NCI-H1105 (cell line): ENCODE measurements around the gene MAP3K5.

Experiments used
- DNase-seq: peaks from one replicate; lab custom pipeline; 2025; lab: John Stamatoyannopoulos, UW

Gene MAP3K5

DNA sequence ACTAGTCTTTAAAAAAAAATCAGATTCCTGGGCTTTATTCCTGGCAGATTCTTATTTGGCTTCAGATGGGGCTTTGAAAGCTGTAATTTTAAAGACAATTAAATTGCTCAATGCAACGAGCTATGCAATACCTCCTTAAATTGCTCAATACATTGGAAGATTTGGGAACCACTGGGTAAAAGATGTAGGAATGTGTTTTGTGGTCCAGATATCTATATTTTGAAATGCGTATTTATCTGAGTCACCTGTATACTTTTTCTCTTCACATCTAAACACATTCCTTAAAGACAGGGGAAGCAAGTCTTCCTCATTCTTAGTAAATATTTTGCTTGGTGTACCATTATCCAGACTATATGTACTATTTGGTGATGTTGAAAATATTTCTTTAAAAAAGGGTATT, 212.5 kb downstream of the MAP3K5 start:
- no peak for DNase-seq

DNA sequence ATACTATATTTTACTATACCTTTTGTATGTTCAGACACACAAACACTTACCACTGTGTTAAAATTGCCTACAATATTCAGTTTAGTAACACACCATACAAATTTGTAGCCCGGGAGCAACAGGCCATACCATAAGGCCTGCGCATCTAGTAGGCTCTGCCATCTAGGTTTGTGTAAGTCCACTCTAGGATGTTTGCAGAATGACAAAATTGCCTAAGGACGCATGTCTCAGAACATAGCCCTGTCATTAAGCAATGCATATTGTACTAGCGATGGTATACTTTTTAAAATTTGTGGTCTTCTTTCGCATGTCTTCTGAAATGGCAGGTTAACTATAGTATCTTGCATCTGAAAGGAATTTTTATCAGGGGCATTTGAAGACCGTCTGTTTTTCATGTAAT, 215.5 kb downstream of the MAP3K5 start:
- DNase-seq = no peak

DNA sequence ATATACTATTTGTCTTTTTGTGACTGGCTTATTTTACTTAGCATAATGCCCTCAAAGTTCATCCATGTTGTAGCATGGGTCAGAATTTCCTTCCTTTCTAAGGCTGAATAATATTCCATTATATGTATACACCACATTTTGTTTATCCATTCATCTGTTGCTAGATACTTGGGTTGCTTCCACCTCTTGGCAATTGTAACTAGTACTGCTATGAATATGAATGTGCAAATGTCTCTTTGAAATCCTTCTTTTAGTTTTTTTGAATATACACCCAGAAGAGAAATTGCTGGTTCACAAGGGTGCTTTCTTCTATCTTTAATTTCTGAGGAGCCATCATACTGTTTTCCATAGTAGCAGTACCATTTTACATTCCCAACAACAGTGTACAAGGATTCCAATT, 220.8 kb downstream of the MAP3K5 start:
- DNase-seq = no peak

DNA sequence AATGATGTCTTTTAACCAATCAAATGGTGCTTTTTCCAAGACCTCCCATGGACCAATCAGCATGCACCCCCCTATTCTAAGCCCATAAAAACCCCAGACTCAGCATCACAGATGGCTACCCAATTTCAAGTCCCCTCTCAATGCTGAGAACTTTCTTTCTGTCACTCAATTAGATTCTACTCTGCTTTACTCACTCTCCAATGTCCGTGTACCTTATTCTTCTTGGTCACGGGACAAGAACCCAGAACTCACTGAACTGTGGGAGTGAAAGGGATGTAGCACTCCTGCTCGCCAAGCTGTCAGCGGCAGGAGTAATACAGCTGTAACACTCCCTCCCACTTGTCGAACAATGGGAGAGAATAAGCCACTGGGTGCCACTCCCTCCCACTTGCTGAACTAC, 221.2 kb downstream of the MAP3K5 start:
- DNase-seq = no peak

DNA sequence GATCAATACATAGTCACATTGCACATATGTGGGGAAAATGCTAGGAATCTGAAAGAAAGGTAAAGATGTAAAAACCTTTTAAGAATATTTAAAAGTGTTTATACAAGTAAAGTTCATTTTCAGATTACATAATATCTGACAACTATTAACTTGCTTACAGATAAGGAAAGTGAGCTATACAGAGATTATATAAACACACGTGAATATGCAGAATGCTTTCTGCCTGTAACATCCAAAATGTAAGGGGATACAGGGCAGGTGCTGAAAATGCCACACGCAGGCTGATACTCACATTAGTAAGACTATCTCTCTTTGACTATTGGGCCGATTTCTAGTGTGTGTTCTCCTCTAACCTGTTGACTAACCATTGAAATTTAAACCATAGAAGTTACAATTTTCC, 224.1 kb downstream of the MAP3K5 start:
- no peak for DNase-seq

DNA sequence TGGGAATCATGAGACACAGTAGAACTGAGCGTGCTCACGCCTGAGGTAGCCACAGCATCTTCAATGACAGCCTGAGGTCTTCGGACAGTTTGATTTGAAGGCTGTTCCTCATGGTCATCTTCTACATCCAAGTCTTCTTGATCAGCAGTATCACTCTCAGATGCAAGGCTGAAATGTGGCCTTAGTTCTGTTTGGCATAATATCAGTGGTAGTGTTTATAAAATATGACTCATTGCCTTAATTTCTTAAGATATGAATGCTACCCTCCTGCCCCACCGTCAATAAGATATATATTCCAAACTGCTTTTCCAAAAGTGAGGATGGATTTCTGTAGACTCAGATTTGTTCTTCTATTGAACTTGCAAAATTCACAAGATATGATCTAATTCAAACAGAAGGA, 224.6 kb downstream of the MAP3K5 start:
- DNase-seq = no peak

DNA sequence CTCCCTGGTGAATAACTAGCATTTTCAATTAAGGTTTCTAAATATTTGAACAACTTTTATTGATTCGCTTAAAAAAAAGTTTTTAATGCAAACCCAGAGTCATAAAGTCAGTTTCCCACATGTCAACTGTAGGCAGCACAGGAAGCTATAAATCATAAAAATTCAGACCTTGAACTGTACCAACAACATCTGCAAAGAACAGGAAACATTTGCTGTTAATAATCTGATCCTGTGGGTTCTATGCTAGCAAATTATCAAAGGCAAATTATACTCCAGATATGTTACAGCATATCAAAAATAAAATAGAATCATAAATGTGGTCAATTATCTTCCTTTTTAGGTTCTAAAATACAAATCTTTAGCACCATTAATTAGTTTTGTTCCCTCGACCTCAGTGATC, 225.4 kb downstream of the MAP3K5 start:
- DNase-seq = no peak

DNA sequence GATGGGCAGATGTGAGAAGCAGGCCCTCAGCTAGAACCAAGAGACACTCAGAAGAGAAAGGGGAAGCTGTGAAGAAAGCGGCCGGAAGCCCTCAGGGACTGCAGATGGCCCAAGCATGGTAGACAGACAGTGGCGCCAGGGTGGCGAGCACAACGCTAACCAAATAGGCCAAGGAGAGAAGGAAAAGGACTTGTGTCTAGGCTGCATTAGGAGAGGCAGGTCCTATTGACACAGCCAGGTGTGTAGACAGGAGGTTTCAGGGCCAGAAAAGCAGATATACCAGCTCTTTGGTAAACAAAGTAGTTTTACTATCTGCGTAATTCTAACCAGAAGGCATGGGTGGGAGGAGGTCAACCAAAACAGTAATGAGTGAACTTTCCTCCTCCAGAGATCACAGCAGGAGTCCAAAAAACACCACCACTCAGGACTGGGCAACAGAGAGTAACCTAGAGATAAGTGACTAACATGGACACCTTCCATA, 226.2 kb downstream of the MAP3K5 start:
- DNase-seq = no peak

DNA sequence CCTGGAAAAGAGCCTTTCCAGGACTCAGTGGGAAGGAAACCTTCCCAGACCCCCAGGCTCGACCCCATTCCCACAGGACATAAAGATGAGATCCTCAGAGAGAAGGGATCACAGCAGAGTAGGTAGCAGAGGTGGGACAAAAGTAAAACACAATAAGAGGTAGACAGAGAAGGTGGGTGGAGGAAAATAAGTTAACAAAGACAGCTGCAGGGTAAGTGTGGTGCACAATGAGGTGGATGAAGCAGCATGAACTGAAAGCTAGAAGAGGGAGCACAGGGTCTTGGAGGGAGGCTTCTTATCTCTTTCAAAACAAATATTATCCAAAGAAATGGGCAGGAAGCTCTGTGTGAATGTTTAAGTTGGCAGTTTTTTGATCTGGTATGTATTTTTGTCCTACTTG, 228.1 kb downstream of the MAP3K5 start:
- DNase-seq = no peak

DNA sequence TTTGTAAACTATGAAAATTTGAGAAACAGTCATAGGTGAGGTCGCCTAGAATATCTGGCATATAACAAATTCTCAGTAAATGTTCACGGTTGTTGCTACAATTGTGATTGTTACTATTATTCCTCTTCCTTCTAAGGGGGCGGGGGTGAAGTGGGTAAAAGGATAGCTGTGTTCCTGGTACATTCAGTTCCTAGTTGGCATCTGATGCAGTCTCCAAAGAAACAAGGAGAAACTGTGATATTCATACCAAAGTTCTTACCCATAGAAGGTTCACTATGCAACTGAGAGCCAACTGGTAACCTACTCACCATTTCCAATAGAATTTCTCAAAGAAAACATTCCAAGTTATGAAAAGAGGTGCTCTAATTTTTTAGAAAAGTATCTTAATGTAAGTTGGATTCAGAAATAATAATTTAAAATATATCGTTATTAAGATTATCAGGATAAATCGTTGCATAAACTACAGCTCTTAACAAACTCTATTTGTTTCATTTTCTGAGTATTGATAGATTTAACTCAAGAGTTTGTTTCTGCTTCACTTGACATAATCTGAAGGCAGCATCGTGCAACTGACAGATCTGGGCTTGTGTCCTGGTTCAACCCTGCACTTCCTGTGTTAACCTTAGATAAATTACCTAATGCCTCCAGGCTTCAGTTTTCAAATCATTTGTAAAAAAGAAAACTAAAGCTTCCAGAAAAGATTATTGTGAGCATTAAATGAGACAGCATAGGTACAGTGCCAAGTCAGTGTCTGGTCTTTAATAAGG, 228.7 kb downstream of the MAP3K5 start:
- DNase-seq = no peak

DNA sequence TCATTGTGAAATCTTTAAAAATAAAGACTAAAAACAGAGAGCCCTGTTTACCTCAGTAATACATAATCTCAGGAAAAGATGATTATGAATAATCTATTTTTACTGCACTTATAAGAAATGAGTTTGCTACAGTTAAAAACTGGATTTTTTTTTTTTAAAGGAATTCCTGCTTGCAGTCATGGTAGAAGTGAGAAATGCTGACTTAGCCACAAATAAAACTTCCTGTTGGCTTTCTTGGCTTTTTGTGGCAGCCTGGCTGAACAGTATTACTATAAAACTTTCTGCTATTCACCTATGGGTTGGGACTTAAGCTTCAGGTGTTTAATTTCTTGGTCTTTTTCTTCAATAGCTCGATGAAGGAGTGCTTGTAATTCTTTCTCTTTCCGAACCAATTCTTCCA, 230.1 kb downstream of the MAP3K5 start:
- no peak for DNase-seq

DNA sequence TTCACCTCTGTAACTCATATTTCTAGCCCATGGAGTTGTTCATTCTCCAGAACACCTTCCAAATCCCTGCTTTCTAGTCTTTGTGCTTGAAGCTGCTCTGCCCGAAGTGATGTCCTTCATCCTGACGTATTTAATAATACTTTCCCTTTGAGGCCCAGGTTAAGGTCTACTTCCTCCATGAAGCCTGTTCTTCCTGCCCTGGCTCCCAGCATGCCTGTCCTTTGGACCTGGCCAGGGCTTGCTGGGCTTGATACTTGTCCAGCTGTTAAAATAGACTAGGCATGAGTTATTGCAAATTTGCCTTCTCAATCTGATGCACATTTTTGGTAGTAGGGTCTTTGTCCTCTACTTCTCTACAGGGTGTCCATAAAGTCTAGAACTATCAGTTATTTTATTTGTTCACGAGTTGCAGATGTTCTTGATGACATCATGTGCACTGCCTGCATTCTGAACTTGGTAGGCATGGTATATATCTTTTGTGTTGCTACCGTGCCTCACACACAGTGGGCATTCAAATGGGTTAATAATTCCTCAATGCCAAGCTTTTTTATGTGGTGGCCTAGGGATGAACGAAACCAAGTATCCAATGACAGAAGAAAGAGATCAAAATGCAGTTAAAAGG, 239.0 kb downstream of the MAP3K5 start:
- no peak for DNase-seq

DNA sequence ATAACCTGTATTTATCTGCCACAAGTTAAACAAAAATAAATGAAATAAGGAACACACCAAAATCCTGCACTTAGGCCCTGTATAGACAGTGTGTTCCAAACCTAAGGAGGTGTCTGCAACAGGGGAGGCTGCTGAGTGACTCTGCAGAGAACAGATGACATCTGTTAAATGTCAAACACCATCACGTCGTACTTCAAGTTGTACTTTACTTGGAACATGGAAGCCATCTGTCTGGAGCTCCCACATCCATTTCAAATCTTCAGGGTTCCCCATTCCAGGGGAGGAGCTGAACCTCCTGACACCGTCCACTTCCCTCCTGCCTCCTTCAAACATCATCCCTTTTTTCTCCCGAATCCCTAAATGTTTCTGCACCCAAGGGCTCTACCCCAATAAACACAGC, 240.2 kb downstream of the MAP3K5 start:
- DNase-seq = no peak

DNA sequence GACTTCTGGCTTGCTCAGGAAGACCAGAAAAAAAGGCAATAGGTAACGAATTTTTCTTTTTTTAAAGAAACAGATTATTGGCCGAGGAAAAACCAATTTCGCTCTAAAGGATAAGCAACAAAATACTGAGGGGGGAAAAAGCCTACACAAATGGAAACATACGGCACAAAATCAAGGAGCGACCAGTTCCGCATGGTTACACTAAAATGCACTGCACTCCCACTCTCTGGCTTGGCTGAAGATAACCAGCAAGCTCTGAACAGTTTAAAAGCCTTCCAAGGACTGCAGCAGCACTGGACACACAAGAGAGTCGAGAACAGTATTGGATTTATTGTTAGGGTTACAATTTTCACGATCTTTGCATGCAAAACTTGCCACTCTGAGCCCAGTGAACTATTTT, 241.2 kb downstream of the MAP3K5 start:
- DNase-seq = no peak

DNA sequence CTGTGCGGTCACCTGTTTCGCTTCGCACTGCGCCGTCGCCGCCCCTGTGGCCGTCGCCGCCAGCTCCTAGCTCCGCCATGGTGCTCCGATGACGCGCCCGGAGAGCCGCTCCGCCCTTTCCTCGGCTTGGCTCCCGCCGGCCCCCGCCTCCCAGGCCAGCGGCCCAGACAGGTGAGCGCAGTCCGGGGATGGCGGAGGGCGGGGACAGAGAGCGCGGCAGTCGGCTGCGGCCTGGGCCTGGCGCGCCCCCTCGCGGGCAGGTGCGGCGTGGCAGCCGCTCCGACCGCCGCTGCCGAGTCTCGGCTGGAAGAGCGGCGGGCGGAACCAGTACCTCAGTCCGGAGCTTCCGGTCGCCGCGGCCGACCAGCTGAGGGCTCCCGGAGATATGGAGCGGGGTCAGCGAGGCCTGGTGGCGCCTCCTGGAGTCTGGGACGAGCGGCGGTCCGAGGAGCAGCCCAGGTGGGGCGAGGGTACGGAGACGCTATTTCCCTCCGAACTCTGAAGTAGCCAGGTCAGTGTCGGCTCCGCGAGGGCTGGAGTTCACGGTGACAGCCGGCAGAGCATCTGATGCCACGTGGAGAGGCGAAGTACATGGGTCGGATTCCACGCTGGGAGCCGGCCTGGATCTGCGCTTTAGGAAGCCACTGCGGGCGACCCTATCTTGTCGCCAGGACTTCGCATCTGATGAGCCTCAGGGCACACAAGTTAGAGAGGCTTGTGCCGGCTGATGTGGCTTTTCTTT, 241.8 kb downstream of the MAP3K5 start, which contains the start of gene MAP7:
Gene MAP7, minus strand, starts transcription at position 93 of the 742 bp plus-strand sequence. Its CDS starts 14 bp downstream, at position 79.
- peak; percentile 92 for DNase-seq

DNA sequence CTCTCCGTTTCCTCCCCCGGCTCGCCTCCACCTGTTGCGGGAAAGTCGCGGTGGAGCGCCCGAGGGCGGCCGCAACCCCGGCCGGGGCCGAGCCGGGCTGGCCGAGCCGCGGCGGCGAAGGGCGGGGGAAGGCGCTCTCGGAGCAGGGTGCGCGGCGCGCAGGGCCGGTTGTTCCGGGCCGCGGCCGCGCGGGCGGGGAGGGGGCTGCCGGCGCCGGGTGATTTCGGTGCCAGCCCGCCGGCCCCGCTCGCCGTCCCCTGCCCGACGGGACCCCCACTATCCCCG, 242.3 kb downstream of the MAP3K5 start:
- DNase-seq = no peak

DNA sequence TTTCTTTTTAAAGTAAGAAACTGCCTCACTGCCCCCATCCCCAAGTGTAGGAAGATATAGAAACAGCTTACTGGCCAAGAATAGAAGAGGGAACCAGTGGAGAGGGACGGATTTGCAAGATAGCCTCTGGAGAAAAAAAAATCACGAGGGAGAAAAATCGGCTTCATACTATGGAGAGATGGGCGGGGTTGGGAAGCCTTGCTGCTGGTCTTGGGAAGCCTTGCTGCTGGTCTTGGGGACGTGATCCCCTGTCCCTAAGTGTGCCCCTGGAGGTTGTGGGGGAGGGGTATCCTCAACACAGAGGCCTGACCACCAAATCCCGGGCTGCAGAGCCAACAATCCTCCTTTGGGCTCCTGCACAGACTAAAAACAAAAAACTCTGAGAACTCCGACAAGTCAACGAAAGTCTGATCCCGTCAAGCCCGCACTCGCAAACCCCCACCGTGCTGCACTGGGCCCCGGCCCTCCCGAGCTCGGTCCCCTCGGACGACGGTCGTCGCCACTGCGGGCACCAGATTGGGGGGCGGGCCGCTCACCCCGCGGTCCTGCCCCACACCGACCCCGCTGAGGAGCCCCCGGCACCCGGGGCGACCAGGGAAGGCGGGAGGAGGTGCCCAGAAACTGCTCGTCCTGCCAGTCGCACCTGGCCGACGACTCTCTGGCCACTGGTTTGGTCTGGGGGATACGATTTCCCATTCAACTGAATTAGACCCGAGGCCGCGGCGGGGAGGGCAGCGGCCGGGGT, 242.8 kb downstream of the MAP3K5 start:
- no peak for DNase-seq

DNA sequence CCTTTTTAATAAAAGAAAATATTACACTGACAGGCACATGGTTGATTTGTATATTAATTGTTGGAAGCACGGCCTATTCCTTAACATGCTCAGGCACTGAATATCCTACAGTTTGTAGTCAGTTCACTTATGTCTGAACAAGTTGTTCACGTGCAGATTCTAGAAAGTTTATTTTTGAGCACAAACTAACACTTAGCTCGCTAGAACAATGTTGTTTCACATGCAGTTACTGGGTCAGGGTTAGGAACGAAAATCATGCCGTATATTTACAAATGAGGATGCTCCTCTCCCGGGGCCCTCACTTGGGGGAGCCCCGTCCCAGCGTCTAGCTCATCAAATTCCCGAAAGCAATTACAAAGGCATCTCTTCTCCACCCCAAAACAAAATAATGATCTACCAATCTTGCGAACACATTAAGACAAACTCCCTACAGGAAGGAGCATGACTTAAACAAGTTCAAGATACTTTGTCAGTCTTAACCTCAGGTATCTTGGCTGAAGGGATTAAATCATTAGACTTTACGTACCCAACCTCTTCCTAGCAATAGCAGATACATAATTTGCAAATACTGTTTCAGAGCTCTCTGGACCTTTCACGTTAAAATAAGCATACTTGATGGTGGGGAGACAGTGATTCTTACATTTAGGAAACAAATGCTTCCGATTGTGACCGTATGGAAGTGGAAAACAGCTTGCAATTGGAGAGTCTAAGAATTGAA, 243.5 kb downstream of the MAP3K5 start:
- DNase-seq = no peak

DNA sequence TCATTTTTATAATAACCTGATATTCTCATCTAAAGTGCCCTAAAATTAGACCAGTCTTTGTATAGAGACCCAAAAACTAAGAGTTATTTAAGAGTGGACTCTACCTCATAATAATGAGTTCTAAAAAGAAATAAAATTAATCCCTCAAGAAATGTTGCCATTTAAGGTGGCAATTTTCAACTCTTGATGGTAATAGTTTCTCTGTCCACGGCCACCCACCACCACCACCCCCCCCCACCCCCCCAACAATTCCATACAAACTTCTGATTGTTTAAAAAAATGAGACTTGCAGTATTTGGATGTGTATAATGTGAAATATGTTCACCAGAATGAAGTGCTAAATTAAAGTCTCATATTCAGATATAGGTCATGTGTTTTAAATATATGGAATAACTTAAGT, 244.4 kb downstream of the MAP3K5 start:
- no peak for DNase-seq

DNA sequence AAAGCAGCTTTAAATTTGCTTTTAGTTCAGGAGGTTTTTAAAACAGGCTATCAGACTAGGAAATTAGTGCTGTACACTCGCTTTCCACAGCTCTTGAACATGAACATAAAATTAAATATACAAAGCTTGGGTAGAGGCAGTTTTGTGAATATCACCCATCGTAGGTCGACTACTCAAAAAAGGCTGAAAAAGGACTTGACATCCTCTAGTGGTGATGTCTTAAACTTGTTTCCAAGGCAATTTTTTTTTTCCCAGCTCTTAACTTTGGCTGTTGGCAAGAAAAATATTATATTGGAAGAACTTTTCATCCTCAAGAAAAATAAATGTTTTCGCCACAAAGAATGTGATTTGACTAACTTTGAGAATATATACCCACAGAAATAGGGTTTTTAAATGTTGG, 244.9 kb downstream of the MAP3K5 start:
- no peak for DNase-seq

DNA sequence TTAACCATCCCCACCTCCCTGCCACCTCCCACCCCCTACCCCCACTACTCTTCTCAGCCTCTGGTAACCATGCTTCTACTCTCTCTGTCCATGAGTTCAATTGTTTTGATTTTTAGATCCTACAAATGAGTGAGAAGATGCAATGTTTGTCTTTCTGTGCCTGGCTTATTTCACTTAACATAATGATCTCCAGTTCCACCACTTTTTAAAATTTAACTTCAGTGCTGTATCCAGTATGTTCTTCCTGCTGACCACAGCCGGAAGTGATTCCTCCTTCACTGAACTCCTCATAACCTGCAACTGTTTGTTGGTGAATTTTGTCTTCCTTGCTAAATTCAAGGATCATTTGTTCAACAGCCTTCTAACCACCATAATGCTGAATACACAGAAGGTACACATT, 245.9 kb downstream of the MAP3K5 start:
- DNase-seq = no peak

DNA sequence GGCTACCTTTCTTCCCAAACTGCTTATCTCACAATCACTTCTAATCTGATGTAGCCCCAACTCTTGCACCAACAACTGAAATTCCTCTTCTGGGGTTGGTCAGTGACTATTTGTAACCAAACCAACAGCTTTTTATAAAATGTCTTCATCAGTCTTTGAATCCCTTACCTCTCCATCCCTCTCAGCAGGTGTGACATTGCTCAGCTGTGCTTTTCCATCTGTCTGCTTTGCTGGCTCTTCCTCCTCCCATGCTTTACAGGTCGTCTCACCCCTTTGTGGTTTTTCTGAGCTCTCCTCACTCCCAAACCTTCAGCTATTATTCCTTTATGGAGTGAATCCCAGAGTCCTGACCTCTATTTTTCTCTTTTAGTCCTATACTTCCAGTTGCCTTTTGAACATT, 248.0 kb downstream of the MAP3K5 start:
- no peak for DNase-seq
